GM10266 (cell line): Measurements from ENCODE around the gene PKHD1.

Experiments used
- DNase-seq: peaks from one replicate; pipeline ENCODE4 v3.0.0; 2012; ENCODE audit errors: extremely low spot score
- CTCF ChIP-seq: IDR thresholded peaks from 2 replicates; pipeline ENCODE4 v1.5.1; 2012; ENCODE audit warnings: mild to moderate bottlenecking, low read depth; ENCODE audit not compliant: control insufficient read depth, insufficient read depth; ENCODE audit errors: missing control alignments

PKHD1 gene

GRCh38 chr6:51814418-51814817 is 273.0 kb downstream of the PKHD1 start:
- no peak for DNase-seq

GRCh38 chr6:51813904-51814303 is 273.5 kb downstream of the PKHD1 start:
- no peak for DNase-seq
- TF ChIP-seq CTCF: no peak

More at GRCh38 chr6:51814418-51814817, 273.0 kb downstream of the PKHD1 start:
- TF ChIP-seq CTCF: no peak

GRCh38 chr6:51812231-51812630 is 275.2 kb downstream of the PKHD1 start:
- no peak for TF ChIP-seq CTCF
- no peak for DNase-seq

- TF ChIP-seq CTCF: no peak
- DNase-seq: no peak
Observed at GRCh38 chr6:51805517-51805916, 281.9 kb downstream of the PKHD1 start.

GRCh38 chr6:51800603-51801002 is 286.8 kb downstream of the PKHD1 start:
- DNase-seq: no peak
- no peak for TF ChIP-seq CTCF

GRCh38 chr6:51793393-51793792 is 294.0 kb downstream of the PKHD1 start:
- no peak for TF ChIP-seq CTCF
- DNase-seq: no peak

- DNase-seq: no peak
- no peak for TF ChIP-seq CTCF
Observed at GRCh38 chr6:51792273-51793030, 295.0 kb downstream of the PKHD1 start.
